HepG2 (cell line): ENCODE measurements around the gene TPGS1. TPM values are rescaled to one million over a fixed set of nuclear protein-coding genes. Genes with fewer than 3 reads are reported as not detected.

Experiments
- ATAC-seq: fragments of 200-7000 bp; cut with Tn5 transposase; 3 replicates; pipeline ENCODE4 v1.9.1; 2020; ENCODE audit warnings: mild to moderate bottlenecking, moderate library complexity
- BruUV-seq: library from RNA; stranded (reverse); fragments of 400-500 nt; replicated peaks from 2 replicates; lab custom pipeline; 2021; lab: Mats Ljungman, UMichigan
- CTCF ChIA-PET: fragments of 300-600 bp; formaldehyde crosslinking; extraction: SDS; loops from one replicate; lab custom pipeline; 2021; ENCODE audit warnings: low total read pairs, inconsistent platforms, low intra/inter-chr PET ratio; lab: Yijun Ruan, JAX
- POLR2A ChIA-PET: fragments of 350-600 bp; sonication (Branson Sonifier 250); formaldehyde crosslinking; loops from one replicate; lab custom pipeline; 2020; ENCODE audit warnings: antibody characterized with exemption, inconsistent platforms; lab: Yijun Ruan, JAX
- DNase-seq: peaks from one replicate; pipeline ENCODE4 v3.0.0-alpha.2; 2015; ENCODE audit warnings: low spot score
- FAIRE-seq: peaks from 3 replicates; lab custom pipeline; 2011; peaks lifted over from hg19 to GRCh38; lab: Jason Lieb, UNC
- H2AFZ ChIP-seq: one replicate; pipeline ENCODE4 v1.6.1; 2011; ENCODE audit warnings: low read length, inconsistent platforms
- H3K27ac ChIP-seq: fragments of 300-600 bp; 3 replicates; pipeline ENCODE4 v1.8.0; 2011; ENCODE audit warnings: mixed run types, mild to moderate bottlenecking, mixed read lengths, low read length, inconsistent platforms; ENCODE audit not compliant: insufficient read depth; ENCODE audit errors: extremely low read length
- H3K27me3 ChIP-seq, 2 experiments: fragments of 200-600 bp in 1 of 2; 2 replicates in 1 of 2; 3 replicates in 1 of 2; pipeline versions ENCODE4 v1.6.0 to v1.8.0; 2011; ENCODE audit warnings: low read length in 2 of 2, mild to moderate bottlenecking in 2 of 2, moderate library complexity in 2 of 2, inconsistent platforms in 1 of 2; ENCODE audit not compliant: insufficient read depth in 2 of 2, control insufficient read depth in 1 of 2
- H3K36me3 ChIP-seq, 2 experiments: fragments of 200-600 bp in 1 of 2; replicated peaks in 1 of 2; 2 replicates in 1 of 2; 3 replicates in 1 of 2; pipeline versions ENCODE4 v1.5.1 to v1.8.0; 2011; ENCODE audit warnings: low read length in 2 of 2, inconsistent platforms in 1 of 2; ENCODE audit not compliant: insufficient read depth in 2 of 2, control insufficient read depth in 1 of 2
- H3K4me1 ChIP-seq: 2 replicates; pipeline ENCODE4 v1.5.1; 2012; ENCODE audit warnings: low read length, inconsistent platforms; ENCODE audit not compliant: insufficient read depth
- H3K4me2 ChIP-seq: 2 replicates; pipeline ENCODE4 v1.6.0; 2011; ENCODE audit warnings: low read depth, low read length, inconsistent platforms
- H3K4me3 ChIP-seq, 3 experiments: fragments of 200-600 bp in 1 of 3; sonication (generic), shearing (Covaris generic) in 1 of 3; replicated peaks in 1 of 3; 2 replicates each; pipeline ENCODE4 v1.5.1; 2011 to 2016; ENCODE audit warnings: low read length in 3 of 3, inconsistent platforms in 2 of 3, low read depth in 2 of 3, mild to moderate bottlenecking in 2 of 3, control low read depth in 1 of 3, mixed read lengths in 1 of 3; ENCODE audit not compliant: insufficient read depth in 1 of 3
- H3K79me2 ChIP-seq: one replicate; pipeline ENCODE4 v1.6.1; 2011; ENCODE audit warnings: low read length, inconsistent platforms; ENCODE audit not compliant: insufficient read depth
- H3K9ac ChIP-seq: 2 replicates; pipeline ENCODE4 v1.6.0; 2011; ENCODE audit warnings: mild to moderate bottlenecking, low read depth, low read length, inconsistent platforms; ENCODE audit not compliant: insufficient read depth
- H3K9me3 ChIP-seq: 2 replicates; pipeline ENCODE4 v1.5.1; 2012; ENCODE audit warnings: mild to moderate bottlenecking, low read length
- H4K20me1 ChIP-seq: 2 replicates; pipeline ENCODE4 v1.6.0; 2011; ENCODE audit warnings: inconsistent platforms, mild to moderate bottlenecking, low read length, moderate library complexity; ENCODE audit not compliant: insufficient read depth
- CHD2 ChIP-seq: IDR thresholded peaks from 2 replicates; pipeline ENCODE4 v1.6.1; 2011; ENCODE audit warnings: low read depth, low read length, improper control_type of control experiment
- MAF1 ChIP-seq: sonication (generic); formaldehyde crosslinking; IDR thresholded peaks from 2 replicates; pipeline ENCODE4 v1.5.0; 2020; ENCODE audit warnings: missing genetic modification reagents, borderline replicate concordance
- MED8 ChIP-seq: sonication (generic); formaldehyde crosslinking; IDR thresholded peaks from 2 replicates; pipeline ENCODE4 v1.8.1; 2023; ENCODE audit warnings: mild to moderate bottlenecking, missing genetic modification reagents; ENCODE audit not compliant: insufficient replicate concordance
- MYNN ChIP-seq: sonication (generic); formaldehyde crosslinking; IDR thresholded peaks from 2 replicates; pipeline ENCODE4 v1.4.0; 2020; ENCODE audit warnings: mild to moderate bottlenecking, low read depth, missing genetic modification reagents
- NFE2 ChIP-seq: sonication (generic); formaldehyde crosslinking; IDR thresholded peaks from 2 replicates; pipeline ENCODE4 v1.4.0; 2020; ENCODE audit warnings: missing genetic modification reagents
- RBFOX2 ChIP-seq: fragments of 200-400 bp; formaldehyde crosslinking; IDR thresholded peaks from 2 replicates; pipeline ENCODE4 v1.6.1; 2017; ENCODE audit warnings: low read depth, mild to moderate bottlenecking, low read length
- TRIM24 ChIP-seq: sonication (generic); formaldehyde crosslinking; IDR thresholded peaks from 2 replicates; pipeline ENCODE4 v1.8.0; 2022; ENCODE audit warnings: mild to moderate bottlenecking, missing genetic modification reagents
- ZC3H13 ChIP-seq: sonication (generic); formaldehyde crosslinking; IDR thresholded peaks from 2 replicates; pipeline ENCODE4 v1.8.1; 2023; ENCODE audit warnings: mild to moderate bottlenecking, missing genetic modification reagents, moderate library complexity
- ZMYM3 ChIP-seq: sonication (generic); formaldehyde crosslinking; IDR thresholded peaks from 2 replicates; pipeline ENCODE4 v1.5.1; 2020; ENCODE audit warnings: mild to moderate bottlenecking, missing genetic modification reagents
- ZNF552 ChIP-seq: sonication (generic); formaldehyde crosslinking; IDR thresholded peaks from 2 replicates; pipeline ENCODE4 v1.9.0; 2022; ENCODE audit warnings: missing genetic modification reagents, mild to moderate bottlenecking, borderline replicate concordance
- ZNF703 ChIP-seq: sonication (generic); formaldehyde crosslinking; IDR thresholded peaks from 2 replicates; pipeline ENCODE4 v1.5.1; 2020; ENCODE audit warnings: missing genetic modification reagents, mild to moderate bottlenecking, moderate library complexity, borderline replicate concordance
- WGBS: methylation state at CpG from one replicate; pipeline ENCODE4 v1.1.6; 2017; ENCODE audit warnings: low lambda C conversion rate; 5-methylcytosine and 5-hydroxymethylcytosine counted together
- in situ Hi-C: cut with HindIII; loops from 2 replicates; pipeline ENCODE4 v1.10.0; 2017; ENCODE audit warnings: low pct_unique_long_range_greater_than_20kb; ENCODE audit not compliant: extremely low pct_ligation_motif_present
- intact Hi-C: fragments of 100-400 bp; cut with micrococcal nuclease; formaldehyde crosslinking; loops from one replicate; pipeline ENCODE4 v1.10.0; 2022; ENCODE audit not compliant: unreplicated experiment
- polyA plus RNA-seq, 8 experiments: library from polyadenylated mRNA; depleted of rRNA in 3 of 8; stranded (reverse) in 7 of 8; unstranded in 1 of 8; fragments of >200 nt; fragmentation: Illumina TruSeq in 4 of 8; extraction: Trizol in 4 of 8; gene quantifications; 2 replicates each; pipeline versions ENCODE4 v1.2.1 to v1.2.3, GENCODE V29; 2011 to 2016; ENCODE audit warnings: low read depth in 4 of 8, missing spikeins in 1 of 8, mixed read lengths in 1 of 8; ENCODE audit not compliant: insufficient read depth in 1 of 8
- total RNA-seq, 5 experiments: library from RNA; depleted of rRNA; stranded (reverse); fragments of >200 nt; fragmentation: Illumina TruSeq; extraction: Trizol; gene quantifications; 2 replicates each; pipeline ENCODE4 v1.2.3, GENCODE V29; 2016; ENCODE audit warnings: low read depth in 1 of 5
- TF ChIP-seq, protein P1 (sequence below): sonication (generic); formaldehyde crosslinking; IDR thresholded peaks from 2 replicates; pipeline ENCODE4 v1.8.0; 2022; ENCODE audit warnings: missing genetic modification reagents, mild to moderate bottlenecking, borderline replicate concordance
- TF ChIP-seq, protein P2 (sequence below): sonication (generic); formaldehyde crosslinking; IDR thresholded peaks from 2 replicates; pipeline ENCODE4 v1.4.0; 2020; ENCODE audit warnings: missing genetic modification reagents, mild to moderate bottlenecking, borderline replicate concordance
- TF ChIP-seq, protein P3 (sequence below): sonication (generic); formaldehyde crosslinking; IDR thresholded peaks from 2 replicates; pipeline ENCODE4 v1.9.0; 2021; ENCODE audit warnings: missing genetic modification reagents, borderline replicate concordance

The TPGS1 gene
- total and polyA plus RNA-seq, 2 of the 13 experiments (the other 11 are each of a cell fraction or from before 2014, with no cell fraction given): 1.1 to 6.2 TPM

DNA sequence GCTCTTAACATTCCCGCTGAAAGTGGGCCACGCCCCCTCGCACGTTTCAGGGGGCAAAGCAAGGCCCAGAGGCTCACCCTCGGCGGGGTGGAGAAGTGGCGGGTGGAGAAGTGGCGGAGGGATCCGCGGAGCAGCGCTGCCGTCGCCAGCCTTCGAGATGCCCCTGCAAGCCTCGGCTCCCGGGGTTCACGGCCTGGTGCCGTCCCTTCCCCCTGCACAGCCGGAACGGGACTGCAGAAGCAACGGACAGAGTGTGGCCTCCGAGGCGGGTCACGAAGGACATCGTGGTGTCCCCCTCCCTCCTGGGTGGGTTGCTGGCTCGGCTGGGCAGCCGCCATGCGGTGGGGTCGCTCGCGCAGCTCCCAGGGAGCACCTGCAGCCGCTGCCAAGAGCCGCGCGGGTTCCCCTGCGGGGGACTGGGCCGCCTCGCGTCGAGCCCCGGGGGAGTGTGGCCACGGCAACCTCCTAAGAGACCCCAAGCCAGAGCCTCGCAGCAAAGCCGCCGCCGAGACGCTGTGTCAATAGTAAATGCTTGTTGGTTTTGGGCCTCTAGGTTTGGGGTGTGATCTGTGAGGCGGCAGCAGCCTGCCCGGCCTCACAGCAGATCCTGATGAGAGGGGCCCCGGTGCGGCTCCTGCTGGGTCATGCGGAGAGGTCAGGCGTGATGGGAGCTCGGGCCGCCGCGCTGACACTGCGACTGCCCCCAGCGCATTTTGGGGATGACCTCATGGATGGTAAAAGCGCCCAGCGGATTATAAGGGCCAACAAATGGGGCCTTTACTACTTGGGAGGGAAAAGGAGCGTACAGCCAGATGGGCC is 5.5 kb downstream of the TPGS1 start (continued):
- TF ChIP-seq ZNF703 (CRISPR knock-in tag) (no peak), NFE2 (CRISPR knock-in tag) (no peak), RBFOX2 (0 out of 2 replicates have a peak, but pooled peaks have one; percentile 30), ZNF552 (CRISPR knock-in tag) (no peak)
- TF ChIP-seq, protein P1, sequence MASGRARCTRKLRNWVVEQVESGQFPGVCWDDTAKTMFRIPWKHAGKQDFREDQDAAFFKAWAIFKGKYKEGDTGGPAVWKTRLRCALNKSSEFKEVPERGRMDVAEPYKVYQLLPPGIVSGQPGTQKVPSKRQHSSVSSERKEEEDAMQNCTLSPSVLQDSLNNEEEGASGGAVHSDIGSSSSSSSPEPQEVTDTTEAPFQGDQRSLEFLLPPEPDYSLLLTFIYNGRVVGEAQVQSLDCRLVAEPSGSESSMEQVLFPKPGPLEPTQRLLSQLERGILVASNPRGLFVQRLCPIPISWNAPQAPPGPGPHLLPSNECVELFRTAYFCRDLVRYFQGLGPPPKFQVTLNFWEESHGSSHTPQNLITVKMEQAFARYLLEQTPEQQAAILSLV (CRISPR knock-in tag): 0 out of 2 replicates have a peak, but pooled peaks have one; percentile 29

DNA sequence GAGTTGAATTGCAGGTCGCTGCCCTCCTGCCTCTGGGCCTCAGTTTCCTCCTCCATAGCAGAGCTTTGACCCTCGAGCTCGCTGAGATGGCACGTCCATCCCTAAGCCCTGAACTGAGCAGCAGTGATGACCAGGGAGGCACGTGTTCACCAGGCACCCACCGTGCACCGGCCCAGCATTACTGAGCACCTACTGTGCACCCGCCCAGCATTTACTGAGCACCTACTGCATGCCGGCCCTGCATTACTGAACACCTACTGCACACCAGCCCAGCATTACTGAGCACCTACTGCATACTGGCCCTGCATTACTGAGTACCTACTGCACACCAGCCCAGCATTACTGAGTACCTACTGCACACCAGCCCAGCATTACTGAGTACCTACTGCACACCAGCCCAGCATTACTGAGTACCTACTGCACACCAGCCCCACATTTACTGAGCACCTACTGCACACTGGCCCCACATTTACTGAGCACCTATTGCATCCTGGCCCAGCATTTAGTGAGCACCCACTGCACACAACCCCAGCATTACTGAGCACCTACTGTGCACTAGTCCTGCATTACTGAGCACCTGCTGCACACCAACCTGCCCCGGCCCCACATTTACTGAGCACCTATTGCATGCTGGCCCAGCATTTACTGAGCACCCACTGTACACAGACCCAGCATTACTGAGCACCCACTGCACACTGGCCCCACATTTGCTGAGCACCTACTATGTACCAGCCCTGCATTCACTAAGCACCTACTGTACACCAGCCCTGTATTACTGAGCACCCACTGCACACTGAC is 6.3 kb downstream of the TPGS1 start:
- Histone ChIP-seq H3K79me2 (no peaks in the 10 kb centered on the region), H3K9me3 (no peaks in the 10 kb centered on the region), H2AFZ (no peak overlapping the region), H3K4me2 (peak overlapping the region; percentile 55), H3K27me3 (no peaks in the 10 kb centered on the region), H3K9ac (no peak overlapping the region), H3K4me1 (peaks cover 35% of the 10 kb centered on the region), H4K20me1 (no peaks in the 10 kb centered on the region; the same call in 1 of the 2 replicates), H3K27ac (peak overlapping the region; percentile 32), H3K36me3 (no peaks in the 10 kb centered on the region), H3K4me3 (peak overlapping the region in 1 of 3 experiments; percentile 52; a peak in 1 of 6 replicates)
- ChIA-PET CTCF (no interaction called here), POLR2A (interaction anchor here (1.0 to 1.3 kb wide), 2 partner anchors 11 to 17 kb away, joined by 3 to 8 read pairs; no protein-coding TSS in a partner anchor)
- DNase-seq: no peak
- in situ Hi-C loops: no loop called here
- BruUV-seq: no TSS peak
- ATAC-seq: no peak
- intact Hi-C loops: no loop called here
- 44% methylated on average over 3 of the region's 10 CpGs for WGBS
- no peak for FAIRE-seq
- no peak for TF ChIP-seq MED8 (CRISPR knock-in tag)
- TF ChIP-seq ZMYM3: peak; percentile 91
- no peak for TF ChIP-seq TRIM24 (CRISPR knock-in tag)
- TF ChIP-seq MAF1: no peak
- TF ChIP-seq, protein P2, sequence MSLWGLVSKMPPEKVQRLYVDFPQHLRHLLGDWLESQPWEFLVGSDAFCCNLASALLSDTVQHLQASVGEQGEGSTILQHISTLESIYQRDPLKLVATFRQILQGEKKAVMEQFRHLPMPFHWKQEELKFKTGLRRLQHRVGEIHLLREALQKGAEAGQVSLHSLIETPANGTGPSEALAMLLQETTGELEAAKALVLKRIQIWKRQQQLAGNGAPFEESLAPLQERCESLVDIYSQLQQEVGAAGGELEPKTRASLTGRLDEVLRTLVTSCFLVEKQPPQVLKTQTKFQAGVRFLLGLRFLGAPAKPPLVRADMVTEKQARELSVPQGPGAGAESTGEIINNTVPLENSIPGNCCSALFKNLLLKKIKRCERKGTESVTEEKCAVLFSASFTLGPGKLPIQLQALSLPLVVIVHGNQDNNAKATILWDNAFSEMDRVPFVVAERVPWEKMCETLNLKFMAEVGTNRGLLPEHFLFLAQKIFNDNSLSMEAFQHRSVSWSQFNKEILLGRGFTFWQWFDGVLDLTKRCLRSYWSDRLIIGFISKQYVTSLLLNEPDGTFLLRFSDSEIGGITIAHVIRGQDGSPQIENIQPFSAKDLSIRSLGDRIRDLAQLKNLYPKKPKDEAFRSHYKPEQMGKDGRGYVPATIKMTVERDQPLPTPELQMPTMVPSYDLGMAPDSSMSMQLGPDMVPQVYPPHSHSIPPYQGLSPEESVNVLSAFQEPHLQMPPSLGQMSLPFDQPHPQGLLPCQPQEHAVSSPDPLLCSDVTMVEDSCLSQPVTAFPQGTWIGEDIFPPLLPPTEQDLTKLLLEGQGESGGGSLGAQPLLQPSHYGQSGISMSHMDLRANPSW: no peak
- TF ChIP-seq CHD2: no peak
- TF ChIP-seq MYNN (CRISPR knock-in tag): no peak
- TF ChIP-seq, protein P3, sequence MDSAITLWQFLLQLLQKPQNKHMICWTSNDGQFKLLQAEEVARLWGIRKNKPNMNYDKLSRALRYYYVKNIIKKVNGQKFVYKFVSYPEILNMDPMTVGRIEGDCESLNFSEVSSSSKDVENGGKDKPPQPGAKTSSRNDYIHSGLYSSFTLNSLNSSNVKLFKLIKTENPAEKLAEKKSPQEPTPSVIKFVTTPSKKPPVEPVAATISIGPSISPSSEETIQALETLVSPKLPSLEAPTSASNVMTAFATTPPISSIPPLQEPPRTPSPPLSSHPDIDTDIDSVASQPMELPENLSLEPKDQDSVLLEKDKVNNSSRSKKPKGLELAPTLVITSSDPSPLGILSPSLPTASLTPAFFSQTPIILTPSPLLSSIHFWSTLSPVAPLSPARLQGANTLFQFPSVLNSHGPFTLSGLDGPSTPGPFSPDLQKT: no peak
- no peak for TF ChIP-seq ZC3H13 (CRISPR knock-in tag)
